ENCODE measurements around the gene COL15A1.

COL15A1 gene

GRCh38 chr9:98917746-98918487, 25.8 kb upstream of the COL15A1 start:
- DNase-seq: no peak

- DNase-seq: no peak
Observed at GRCh38 chr9:98921732-98922131, 22.0 kb upstream of the COL15A1 start.

GRCh38 chr9:98922721-98923435, 20.8 kb upstream of the COL15A1 start:
- DNase-seq: no peak

GRCh38 chr9:98923451-98924123, 20.1 kb upstream of the COL15A1 start:
- no peak for DNase-seq

- no peak for DNase-seq
Observed at GRCh38 chr9:98924946-98925820, 18.5 kb upstream of the COL15A1 start.

GRCh38 chr9:98925956-98926355, 17.8 kb upstream of the COL15A1 start:
- DNase-seq: no peak

GRCh38 chr9:98927724-98928123, 16.0 kb upstream of the COL15A1 start:
- DNase-seq: no peak

- no peak for DNase-seq
Observed at GRCh38 chr9:98929071-98929470, 14.6 kb upstream of the COL15A1 start.

DNA sequence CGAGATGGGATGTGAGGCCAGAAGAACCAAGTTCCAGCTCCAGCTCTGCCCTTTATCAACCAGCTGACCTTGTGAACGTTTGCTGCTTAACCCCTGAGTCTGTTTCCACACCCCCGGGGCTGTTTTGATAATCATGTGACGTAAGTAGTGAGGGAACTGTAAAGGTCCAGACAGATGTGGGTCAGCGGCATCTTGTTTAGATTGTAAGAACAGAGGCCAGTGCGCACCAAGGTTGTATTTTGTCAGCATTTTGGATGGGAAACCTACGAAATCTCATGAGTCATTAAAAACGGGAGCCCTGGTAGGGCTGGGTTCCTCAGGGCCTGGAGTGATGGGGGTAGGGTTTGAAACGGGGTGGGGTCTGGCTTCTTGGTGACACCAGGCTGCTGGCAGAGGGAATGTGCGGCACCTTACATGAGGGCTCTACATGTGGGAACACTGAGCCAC, 13.8 kb upstream of the COL15A1 start:
- no peak for DNase-seq

- no peak for DNase-seq
Observed at GRCh38 chr9:98930792-98931191, 12.9 kb upstream of the COL15A1 start.

GRCh38 chr9:98931600-98932389, 11.9 kb upstream of the COL15A1 start:
- no peak for DNase-seq

- no peak for DNase-seq
Observed at GRCh38 chr9:98933185-98933584, 10.5 kb upstream of the COL15A1 start.

DNA sequence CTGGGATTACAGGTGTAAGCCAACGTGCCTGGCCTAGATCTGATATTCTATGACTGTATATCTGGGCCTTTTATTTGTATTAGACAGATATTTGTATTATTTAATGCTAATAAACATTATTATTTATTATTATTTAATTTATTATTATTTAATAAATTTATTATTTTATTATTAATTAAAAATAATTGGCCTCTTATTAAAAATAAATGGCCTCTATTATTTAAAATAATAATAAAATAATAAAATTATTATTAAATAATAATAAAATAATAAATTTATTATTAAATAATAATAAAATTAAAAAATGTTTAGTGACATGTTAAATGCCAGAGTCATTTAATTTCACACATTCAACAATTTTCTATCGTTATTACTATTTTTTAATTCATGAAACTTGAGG, 9.8 kb upstream of the COL15A1 start:
- DNase-seq: no peak

GRCh38 chr9:98935071-98935505, 8.6 kb upstream of the COL15A1 start:
- DNase-seq: no peak

- DNase-seq: no peak
Observed at GRCh38 chr9:98940276-98940675, 3.4 kb upstream of the COL15A1 start.

DNA sequence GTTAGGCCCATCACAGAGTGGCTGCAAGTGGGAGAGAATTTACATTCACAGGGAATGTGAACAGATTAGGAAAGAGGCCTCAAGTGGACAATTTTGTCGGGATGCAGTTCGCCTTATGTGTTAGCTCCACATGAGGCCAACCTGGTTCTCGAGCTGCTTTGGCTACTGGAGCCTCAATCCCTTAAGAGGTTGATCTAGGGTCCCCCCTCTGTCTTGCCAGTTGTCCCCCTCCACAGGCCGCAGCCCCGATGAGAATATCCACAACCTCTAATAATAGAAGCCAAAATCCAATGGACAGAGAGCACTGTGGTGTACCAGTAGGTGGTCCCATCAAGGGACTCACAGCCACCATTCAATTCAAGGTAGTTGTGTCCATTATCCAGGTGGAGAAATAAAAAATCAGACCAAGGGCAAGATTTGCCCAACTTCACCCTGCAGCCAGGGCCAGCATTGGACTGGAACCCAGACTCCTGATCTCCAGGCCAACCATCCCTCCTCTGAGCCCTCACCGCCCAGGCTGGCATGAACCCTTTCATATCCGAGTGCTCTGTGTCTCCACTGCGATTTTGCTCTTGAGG, 1.7 kb upstream of the COL15A1 start:
- no peak for DNase-seq

GRCh38 chr9:98942906-98943681, 613 bp upstream of the COL15A1 start:
- DNase-seq: no peak

- no peak for DNase-seq
Observed at GRCh38 chr9:98944057-98944733, 488 bp downstream of the COL15A1 start.

DNA sequence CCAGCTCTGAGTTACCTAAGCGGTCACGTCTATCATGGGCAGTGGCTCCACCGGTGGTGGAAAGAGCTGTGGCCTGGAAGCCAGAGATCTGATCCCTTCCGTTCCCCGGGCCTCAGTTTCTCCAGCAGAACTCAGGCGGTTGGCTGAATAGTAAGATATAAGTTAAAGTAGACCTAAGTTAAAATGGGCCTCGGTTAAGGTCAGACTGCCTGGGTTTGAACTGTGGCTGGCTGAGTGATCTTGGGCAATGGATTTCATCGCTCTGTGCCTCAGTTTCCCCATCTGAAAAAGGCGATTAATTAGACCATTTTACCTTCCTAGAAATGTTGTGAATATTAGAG, 997 bp downstream of the COL15A1 start:
- DNase-seq: no peak

DNA sequence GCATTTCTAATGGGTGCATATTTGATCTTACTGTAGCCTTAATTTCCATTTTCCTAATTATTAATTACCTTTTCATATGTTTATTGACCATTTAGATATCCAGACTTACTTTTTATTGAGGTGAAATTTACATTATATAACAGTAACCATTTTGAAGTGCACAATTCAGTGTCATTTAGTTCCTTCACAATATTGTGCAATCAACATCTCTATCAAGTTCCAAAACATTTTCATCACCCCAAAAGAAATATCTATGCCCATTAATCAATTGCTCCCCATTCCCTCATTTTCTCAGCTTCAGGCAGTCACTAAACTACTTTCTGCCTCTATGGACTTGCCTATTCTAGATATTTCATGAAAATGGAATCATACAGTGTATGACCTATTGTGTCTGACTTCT, 5.9 kb downstream of the COL15A1 start:
- DNase-seq: no peak

All from cortex of kidney (tissue), 1 donor.